Kidney (tissue), 14 donors: ENCODE results near the gene SERTAD2. TPM values are rescaled to one million over a fixed set of nuclear protein-coding genes. Genes with fewer than 3 reads are reported as not detected.

Experiments used
- DNase-seq, 5 donors: peaks; one replicate each; pipeline ENCODE4 v3.0.0-alpha.2; 2013 to 2020
- FAIRE-seq: peaks from 2 replicates; lab custom pipeline; 2012; peaks lifted over from hg19 to GRCh38; lab: Jason Lieb, UNC
- H3K27ac ChIP-seq, 2 donors: one replicate each; pipeline ENCODE4 v1.7.0; 2013; ENCODE audit warnings: low read depth in 2 of 2, low read length in 2 of 2, inconsistent platforms in 1 of 2
- H3K27me3 ChIP-seq: one replicate; pipeline ENCODE4 v1.7.1; 2013; ENCODE audit warnings: low read length, inconsistent platforms; ENCODE audit not compliant: control insufficient read depth, insufficient read depth
- H3K36me3 ChIP-seq, 3 donors: one replicate each; pipeline versions ENCODE4 v1.7.0 to v1.7.1; 2013; ENCODE audit warnings: low read length in 3 of 3, control low read depth in 1 of 3, inconsistent platforms in 1 of 3; ENCODE audit not compliant: insufficient read depth in 3 of 3, control insufficient read depth in 2 of 3
- H3K4me1 ChIP-seq, 3 donors: one replicate each; pipeline versions ENCODE4 v1.7.0 to v1.7.1; 2013; ENCODE audit warnings: low read length in 3 of 3, inconsistent platforms in 1 of 3, low read depth in 1 of 3; ENCODE audit not compliant: control insufficient read depth in 2 of 3, insufficient read depth in 2 of 3
- H3K4me3 ChIP-seq, 3 donors: one replicate each; pipeline versions ENCODE4 v1.7.0 to v1.8.1; 2013; ENCODE audit warnings: low read length in 3 of 3, control low read depth in 1 of 3, inconsistent platforms in 1 of 3
- H3K9ac ChIP-seq, 3 donors: one replicate each; pipeline versions ENCODE4 v1.7.0 to v1.7.1; 2013; ENCODE audit warnings: low read length in 3 of 3, control low read depth in 1 of 3, inconsistent platforms in 1 of 3
- H3K9me3 ChIP-seq, 3 donors: one replicate each; pipeline versions ENCODE4 v1.7.0 to v1.7.1; 2013; ENCODE audit warnings: low read length in 3 of 3, control low read depth in 1 of 3, inconsistent platforms in 1 of 3; ENCODE audit not compliant: control insufficient read depth in 2 of 3, insufficient read depth in 1 of 3
- intact Hi-C: fragments of 100-400 bp; cut with DNase I; formaldehyde crosslinking; loops from one replicate; pipeline ENCODE4 v1.11.1; 2022
- polyA plus RNA-seq: library from polyadenylated mRNA; stranded (reverse); fragments of 350-450 nt; fragmentation: Illumina TruSeq; extraction: RNeasy Lipid Tissue Mini Kit (QIAGEN cat#74804); gene quantifications from one replicate; pipeline ENCODE4 v1.2.3, GENCODE V29; 2014; ENCODE audit warnings: low read depth, low replicate concordance; ENCODE audit not compliant: insufficient read depth
- total RNA-seq: library from RNA; stranded (reverse); fragmentation: NEBNext Ultra II Directional; extraction: Animal tissue kit (Norgen Biotek cat#: 25700); gene quantifications from one replicate; pipeline ENCODE4 v1.2.1, GENCODE V29; 2021
- TF ChIP-seq, protein P1 (sequence below): IDR thresholded peaks from 3 replicates; pipeline ENCODE4 v1.5.1; 2012; ENCODE audit warnings: mild to moderate bottlenecking, moderate library complexity, borderline replicate concordance; ENCODE audit not compliant: insufficient read depth; ENCODE audit errors: extremely low read depth
- donor health status: control.
- donor health status: control.
- donor health status: control.
- donor health status: control.
- donor health status: control.
- donor health status: DM: yes; HTN: yes; CAD: no.
- donor health status: Normal renal cell carcinoma (clear cell type).

Gene SERTAD2
- total and polyA plus RNA-seq, 2 donors from 2014 or later, result 6.2 to 21.1 TPM

DNA sequence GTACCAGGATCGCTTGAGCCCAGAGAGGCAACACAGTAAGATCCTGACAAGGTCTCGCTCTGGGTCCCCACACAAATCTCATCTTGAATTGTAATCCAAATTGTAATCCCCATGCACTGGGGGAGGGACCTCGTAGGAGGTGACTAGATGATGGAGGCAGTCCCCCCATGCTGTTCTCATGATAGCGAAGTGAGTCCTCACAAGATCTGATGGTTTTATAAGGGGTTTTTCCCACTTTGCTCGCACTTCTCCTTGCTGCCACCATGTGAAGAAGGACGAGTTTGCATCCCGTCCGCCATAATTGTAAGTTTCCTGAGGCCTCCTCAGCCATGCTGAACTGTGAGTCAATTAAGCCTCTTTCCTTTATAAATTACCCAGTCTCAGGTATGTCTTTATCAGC is 46.0 kb upstream of the SERTAD2 start:
- DNase-seq, result no peak
- no peaks in the 10 kb centered on the region for H3K9me3 ChIP-seq
- no peak overlapping the region for H3K4me3 ChIP-seq
- TF ChIP-seq, protein P1, sequence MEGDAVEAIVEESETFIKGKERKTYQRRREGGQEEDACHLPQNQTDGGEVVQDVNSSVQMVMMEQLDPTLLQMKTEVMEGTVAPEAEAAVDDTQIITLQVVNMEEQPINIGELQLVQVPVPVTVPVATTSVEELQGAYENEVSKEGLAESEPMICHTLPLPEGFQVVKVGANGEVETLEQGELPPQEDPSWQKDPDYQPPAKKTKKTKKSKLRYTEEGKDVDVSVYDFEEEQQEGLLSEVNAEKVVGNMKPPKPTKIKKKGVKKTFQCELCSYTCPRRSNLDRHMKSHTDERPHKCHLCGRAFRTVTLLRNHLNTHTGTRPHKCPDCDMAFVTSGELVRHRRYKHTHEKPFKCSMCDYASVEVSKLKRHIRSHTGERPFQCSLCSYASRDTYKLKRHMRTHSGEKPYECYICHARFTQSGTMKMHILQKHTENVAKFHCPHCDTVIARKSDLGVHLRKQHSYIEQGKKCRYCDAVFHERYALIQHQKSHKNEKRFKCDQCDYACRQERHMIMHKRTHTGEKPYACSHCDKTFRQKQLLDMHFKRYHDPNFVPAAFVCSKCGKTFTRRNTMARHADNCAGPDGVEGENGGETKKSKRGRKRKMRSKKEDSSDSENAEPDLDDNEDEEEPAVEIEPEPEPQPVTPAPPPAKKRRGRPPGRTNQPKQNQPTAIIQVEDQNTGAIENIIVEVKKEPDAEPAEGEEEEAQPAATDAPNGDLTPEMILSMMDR, result no peak
- peaks cover 0 to 7% (median 2%) of the 10 kb centered on the region in 3 donors for H3K4me1 ChIP-seq
- intact Hi-C loops, result no loop called here
- H3K9ac ChIP-seq, result no peak overlapping the region
- no peak overlapping the region for H3K27ac ChIP-seq
- H3K27me3 ChIP-seq, result no peaks in the 10 kb centered on the region
- peaks cover 0 to 2% (median 0%) of the 10 kb centered on the region in 3 donors for H3K36me3 ChIP-seq
- FAIRE-seq, result no peak

- TF ChIP-seq, protein P1, result no peak
- peaks cover 0 to 7% (median 2%) of the 10 kb centered on the region in 3 donors for H3K4me1 ChIP-seq
- intact Hi-C loops, result no loop called here
- H3K36me3 ChIP-seq, result peaks cover 0 to 2% (median 0%) of the 10 kb centered on the region in 3 donors
- DNase-seq (no peak), FAIRE-seq (no peak)
- H3K9me3 ChIP-seq, result no peaks in the 10 kb centered on the region
- no peaks in the 10 kb centered on the region for H3K27me3 ChIP-seq
- no peak overlapping the region for H3K4me3 ChIP-seq
- H3K27ac ChIP-seq, result peak overlapping the region in 1 of 2 donors; percentile 7
- H3K9ac ChIP-seq, result no peak overlapping the region
Observed at GRCh38 chr2:64698668-64699444, 45.1 kb upstream of the SERTAD2 start.

DNA sequence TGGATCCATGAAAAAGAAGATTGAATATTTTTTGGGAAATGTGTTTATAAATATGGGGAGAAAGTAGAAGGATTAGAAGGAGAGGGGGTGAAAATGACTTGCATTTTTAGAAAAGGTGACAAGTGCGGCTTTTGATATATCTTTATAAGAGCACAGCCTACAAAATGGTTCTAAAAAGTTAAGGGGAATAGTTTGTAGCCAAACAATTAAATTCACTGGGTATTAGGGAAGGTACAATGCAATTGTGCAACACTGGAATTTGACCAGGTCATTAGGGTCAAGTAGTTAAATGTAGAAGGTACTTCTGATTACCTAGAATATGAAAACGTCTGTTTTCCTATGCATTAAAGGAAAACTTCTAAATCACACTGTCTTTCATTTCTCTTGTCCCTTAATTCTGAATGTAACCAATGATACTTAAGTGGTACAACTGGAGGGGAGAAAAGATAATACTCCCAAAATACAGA is 44.5 kb upstream of the SERTAD2 start:
- Histone ChIP-seq H3K27ac (peak overlapping the region in 1 of 2 donors; percentile 7), H3K4me1 (peaks cover 0 to 7% (median 2%) of the 10 kb centered on the region in 3 donors), H3K36me3 (peaks cover 0 to 2% (median 0%) of the 10 kb centered on the region in 3 donors), H3K9me3 (no peaks in the 10 kb centered on the region), H3K27me3 (no peaks in the 10 kb centered on the region), H3K9ac (no peak overlapping the region), H3K4me3 (no peak overlapping the region)
- TF ChIP-seq, protein P1, result no peak
- intact Hi-C loops, result no loop called here
- DNase-seq (no peak), FAIRE-seq (no peak)
